H1 (cell line): Measurements from ENCODE around the gene MYOC. TPM values are rescaled to one million over a fixed set of nuclear protein-coding genes. Genes with fewer than 3 reads are reported as not detected.

Experiments
- CTCF ChIA-PET: fragments of 300-600 bp; sonication (Branson Sonifier 250); formaldehyde crosslinking; loops from one replicate; lab custom pipeline; 2021; ENCODE audit not compliant: partially characterized antibody; lab: Charles Lee
- POLR2A ChIA-PET: fragments of 300-600 bp; sonication (Branson Sonifier 250); formaldehyde crosslinking; loops from one replicate; lab custom pipeline; 2021; ENCODE audit warnings: inconsistent platforms; ENCODE audit not compliant: partially characterized antibody; lab: Charles Lee
- DNase-seq, 2 experiments: peaks; one replicate each; pipeline versions ENCODE4 v3.0.0 to v3.0.0-alpha.2; 2010 to 2022; ENCODE audit warnings: low spot score in 2 of 2, low read depth in 1 of 2, mixed read lengths in 1 of 2
- FAIRE-seq: peaks from 2 replicates; lab custom pipeline; 2011; peaks lifted over from hg19 to GRCh38; lab: Jason Lieb, UNC
- H2AFZ ChIP-seq: 2 replicates; pipeline ENCODE4 v1.8.1; 2012; ENCODE audit warnings: low read length, inconsistent platforms
- H2AK5ac ChIP-seq: 2 replicates; pipeline ENCODE4 v1.6.1; 2013; ENCODE audit warnings: low read depth, low read length
- H2BK120ac ChIP-seq: replicated peaks from 2 replicates; pipeline ENCODE3; 2013; ENCODE audit warnings: low read depth, low read length, inconsistent platforms
- H2BK12ac ChIP-seq: 2 replicates; pipeline ENCODE4 v1.6.1; 2013; ENCODE audit warnings: low read depth, low read length
- H2BK15ac ChIP-seq: 2 replicates; pipeline ENCODE4 v1.6.1; 2013; ENCODE audit warnings: low read length
- H2BK20ac ChIP-seq: 2 replicates; pipeline ENCODE4 v1.6.1; 2013; ENCODE audit warnings: low read length
- H2BK5ac ChIP-seq: 2 replicates; pipeline ENCODE4 v1.6.1; 2013; ENCODE audit warnings: low read depth, low read length
- H3K14ac ChIP-seq: 2 replicates; pipeline ENCODE4 v1.6.1; 2013; ENCODE audit warnings: inconsistent platforms; ENCODE audit not compliant: insufficient read length
- H3K18ac ChIP-seq: 2 replicates; pipeline ENCODE4 v1.6.1; 2013; ENCODE audit warnings: low read length; ENCODE audit errors: extremely low read depth
- H3K23ac ChIP-seq: 2 replicates; pipeline ENCODE4 v1.6.1; 2013; ENCODE audit warnings: inconsistent platforms; ENCODE audit not compliant: insufficient read length
- H3K23me2 ChIP-seq: 2 replicates; pipeline ENCODE4 v1.6.1; 2013; ENCODE audit warnings: low read depth, low read length
- H3K27ac ChIP-seq: 2 replicates; pipeline ENCODE4 v1.6.1; 2011; ENCODE audit warnings: low read depth, low read length, inconsistent platforms
- H3K27me3 ChIP-seq, 4 experiments: replicated peaks in 1 of 4; 1 replicate in 1 of 4; 2 replicates in 3 of 4; pipeline versions ENCODE4 v1.6.1 to v1.8.1; 2011 to 2013; ENCODE audit warnings: low read length in 3 of 4, mild to moderate bottlenecking in 3 of 4, inconsistent platforms in 2 of 4, mixed read lengths in 2 of 4, moderate library complexity in 1 of 4; ENCODE audit not compliant: control insufficient read depth in 3 of 4, insufficient read depth in 3 of 4; ENCODE audit errors: extremely low read depth in 1 of 4
- H3K36me3 ChIP-seq, 4 experiments: 2 replicates each; pipeline versions ENCODE4 v1.6.1 to v1.8.1; 2011 to 2013; ENCODE audit warnings: mild to moderate bottlenecking in 4 of 4, low read length in 3 of 4, moderate library complexity in 2 of 4, control low read depth in 1 of 4, inconsistent platforms in 1 of 4; ENCODE audit not compliant: insufficient read depth in 4 of 4, control insufficient read depth in 2 of 4
- H3K4ac ChIP-seq: replicated peaks from 2 replicates; pipeline ENCODE3; 2013; ENCODE audit warnings: low read length, low read depth, mixed read lengths, inconsistent platforms; ENCODE audit not compliant: insufficient read length
- H3K4me1 ChIP-seq, 4 experiments: replicated peaks in 1 of 4; 1 replicate in 1 of 4; 2 replicates in 3 of 4; pipeline versions ENCODE4 v1.6.1 to v1.8.1; 2011 to 2013; ENCODE audit warnings: low read length in 3 of 4, inconsistent platforms in 2 of 4, mixed read lengths in 1 of 4; ENCODE audit not compliant: insufficient read depth in 4 of 4, control insufficient read depth in 3 of 4
- H3K4me2 ChIP-seq, 2 experiments: 2 replicates each; pipeline versions ENCODE4 v1.6.1 to v1.8.1; 2011 to 2013; ENCODE audit warnings: low read depth in 2 of 2, low read length in 2 of 2, control low read depth in 1 of 2, inconsistent platforms in 1 of 2, mild to moderate bottlenecking in 1 of 2; ENCODE audit not compliant: insufficient read depth in 1 of 2
- H3K4me3 ChIP-seq, 4 experiments: fragments of 200-600, 300-600 bp in 1 of 4; sonication (generic), shearing (Covaris generic), sonication (Bioruptor Twin) in 1 of 4; 2 replicates each; pipeline versions ENCODE4 v1.5.1 to v1.8.1; 2011 to 2016; ENCODE audit warnings: low read length in 4 of 4, low read depth in 3 of 4, control low read depth in 2 of 4, inconsistent platforms in 2 of 4, mild to moderate bottlenecking in 2 of 4, mixed read lengths in 1 of 4, moderate library complexity in 1 of 4; ENCODE audit not compliant: insufficient read depth in 2 of 4; ENCODE audit errors: extremely low read depth in 1 of 4
- H3K56ac ChIP-seq: replicated peaks from 2 replicates; pipeline ENCODE3; 2013; ENCODE audit warnings: low read depth, mild to moderate bottlenecking, mixed read lengths, low read length, inconsistent platforms; ENCODE audit not compliant: insufficient read length
- H3K79me1 ChIP-seq: 2 replicates; pipeline ENCODE4 v1.6.1; 2013; ENCODE audit warnings: low read depth, low read length, control low read depth
- H3K79me2 ChIP-seq, 2 experiments: 2 replicates each; pipeline versions ENCODE4 v1.6.1 to v1.8.1; 2012 to 2013; ENCODE audit warnings: low read length in 2 of 2, mild to moderate bottlenecking in 2 of 2, inconsistent platforms in 1 of 2; ENCODE audit not compliant: insufficient read depth in 2 of 2, control insufficient read depth in 1 of 2
- H3K9ac ChIP-seq, 4 experiments: replicated peaks in 1 of 4; 1 replicate in 1 of 4; 2 replicates in 3 of 4; pipeline versions ENCODE4 v1.6.1 to v1.8.1; 2011 to 2013; ENCODE audit warnings: low read depth in 3 of 4, low read length in 3 of 4, control low read depth in 2 of 4, mild to moderate bottlenecking in 2 of 4, moderate library complexity in 2 of 4, inconsistent platforms in 1 of 4; ENCODE audit errors: extremely low read depth in 1 of 4
- H3K9me3 ChIP-seq, 2 experiments: 2 replicates each; pipeline versions ENCODE4 v1.6.1 to v1.8.1; 2012 to 2013; ENCODE audit warnings: mild to moderate bottlenecking in 2 of 2, moderate library complexity in 2 of 2, control low read depth in 1 of 2, inconsistent platforms in 1 of 2, low read depth in 1 of 2, low read length in 1 of 2, mixed read lengths in 1 of 2; ENCODE audit not compliant: insufficient read depth in 2 of 2
- H4K20me1 ChIP-seq, 2 experiments: replicated peaks in 1 of 2; 2 replicates each; pipeline versions ENCODE3 to v1.8.1; 2011 to 2013; ENCODE audit warnings: inconsistent platforms in 2 of 2, low read length in 2 of 2, mild to moderate bottlenecking in 1 of 2; ENCODE audit not compliant: insufficient read depth in 2 of 2, control insufficient read depth in 1 of 2
- H4K5ac ChIP-seq: 2 replicates; pipeline ENCODE4 v1.6.1; 2013; ENCODE audit warnings: low read length, low read depth, mixed read lengths, inconsistent platforms; ENCODE audit not compliant: insufficient read length
- H4K8ac ChIP-seq: 2 replicates; pipeline ENCODE4 v1.8.0; 2013; ENCODE audit warnings: mild to moderate bottlenecking, moderate library complexity, low read length, inconsistent platforms; ENCODE audit not compliant: insufficient read depth; ENCODE audit errors: extremely low read depth
- H4K91ac ChIP-seq: replicated peaks from 2 replicates; pipeline ENCODE3; 2013; ENCODE audit warnings: low read length, mixed read lengths, inconsistent platforms; ENCODE audit not compliant: insufficient read length
- BCL11A ChIP-seq, 2 experiments: IDR thresholded peaks; one replicate each; pipeline ENCODE4 v1.6.1; 2011; ENCODE audit warnings: low read depth in 2 of 2, low read length in 2 of 2, mild to moderate bottlenecking in 2 of 2
- CBX8 ChIP-seq: fragments of 300-800, 300-1000 bp; sonication (generic); IDR thresholded peaks from 2 replicates; pipeline ENCODE4 v1.7.1; 2016; ENCODE audit warnings: low read depth, low read length, borderline replicate concordance
- CHD1 ChIP-seq: IDR thresholded peaks from 2 replicates; pipeline ENCODE4 v1.6.1; 2012; ENCODE audit warnings: low read depth, low read length, improper control_type of control experiment
- CREB1 ChIP-seq: IDR thresholded peaks from 2 replicates; pipeline ENCODE4 v1.6.1; 2012; ENCODE audit warnings: inconsistent platforms
- EZH2 ChIP-seq: fragments of 200-600 bp; sonication (generic); IDR thresholded peaks from 2 replicates; pipeline ENCODE4 v1.7.1; 2012; ENCODE audit warnings: low read depth, mild to moderate bottlenecking, moderate library complexity, low read length, inconsistent platforms; ENCODE audit not compliant: severe bottlenecking
- GTF2F1 ChIP-seq: IDR thresholded peaks from 2 replicates; pipeline ENCODE4 v1.6.1; 2012; ENCODE audit warnings: low read depth, low read length, improper control_type of control experiment, borderline replicate concordance
- JUND ChIP-seq: IDR thresholded peaks from 2 replicates; pipeline ENCODE4 v1.6.1; 2011; ENCODE audit warnings: mild to moderate bottlenecking, improper control_type of control experiment, low read length
- KDM4A ChIP-seq: IDR thresholded peaks from one replicate; pipeline ENCODE4 v1.7.1; 2012; ENCODE audit warnings: low read depth, mild to moderate bottlenecking, moderate library complexity, low read length, inconsistent platforms; ENCODE audit not compliant: severe bottlenecking
- KDM5A ChIP-seq: fragments of 200-600 bp; IDR thresholded peaks from 2 replicates; pipeline ENCODE4 v1.7.1; 2012; ENCODE audit warnings: mild to moderate bottlenecking, low read length, inconsistent platforms, mixed read lengths
- RFX5 ChIP-seq: IDR thresholded peaks from 2 replicates; pipeline ENCODE4 v1.6.1; 2011; ENCODE audit warnings: low read depth, low read length, improper control_type of control experiment, borderline replicate concordance
- TAF7 ChIP-seq: optimal IDR thresholded peaks from 2 replicates; pipeline ENCODE3; 2011; ENCODE audit warnings: low read depth, mild to moderate bottlenecking, inconsistent platforms, low read length, moderate library complexity, borderline replicate concordance
- TCF12 ChIP-seq: IDR thresholded peaks from 2 replicates; pipeline ENCODE4 v1.6.1; 2011; ENCODE audit warnings: low read depth, mild to moderate bottlenecking, low read length
- YY1 ChIP-seq: IDR thresholded peaks from 2 replicates; pipeline ENCODE4 v1.6.1; 2011; ENCODE audit warnings: low read depth, mild to moderate bottlenecking, low read length
- WGBS, 2 experiments: shearing (Covaris generic) in 1 of 2; methylation state at CpG; one replicate each; pipeline versions ENCODE4 v1.1.6 to v1.1.7; 2013 to 2015; ENCODE audit warnings: low lambda C conversion rate in 2 of 2, mixed read lengths in 2 of 2, inconsistent platforms in 1 of 2, low coverage in 1 of 2, missing lambda C conversion rate in 1 of 2; ENCODE audit not compliant: insufficient replicate concordance in 2 of 2, insufficient coverage in 1 of 2, insufficient read length in 1 of 2; ENCODE audit errors: extremely low coverage in 1 of 2, missing lambda C conversion rate in 1 of 2; 5-methylcytosine and 5-hydroxymethylcytosine counted together
- polyA plus RNA-seq, 7 experiments: library from polyadenylated mRNA; depleted of rRNA in 3 of 7; stranded (reverse) in 5 of 7; unstranded in 2 of 7; fragments of >200 nt in 5 of 7; fragments of 200-250 nt in 2 of 7; gene quantifications; 1 replicate in 5 of 7; 2 replicates in 1 of 7; 4 replicates in 1 of 7; pipeline versions ENCODE4 v1.2.1 to v1.2.3, GENCODE V29; 2011 to 2013; ENCODE audit warnings: missing spikeins in 2 of 7, mixed read lengths in 2 of 7
- total RNA-seq: library from RNA; stranded (reverse); fragmentation: NEBNext Ultra II Directional; extraction: Animal tissue kit (Norgen Biotek cat#: 25700); gene quantifications from 2 replicates; pipeline ENCODE4 v1.2.1, GENCODE V29; 2021
- TF ChIP-seq, protein P1 (sequence below): IDR thresholded peaks from 2 replicates; pipeline ENCODE4 v1.6.1; 2012; ENCODE audit warnings: inconsistent platforms

The MYOC gene
- total and polyA plus RNA-seq, 2 of the 8 experiments (the other 6 are each of a cell fraction or from before 2014, with no cell fraction given): not detected

- no peak overlapping the region for H2BK120ac ChIP-seq
- H3K14ac ChIP-seq: no peak overlapping the region
- no peak for DNase-seq
- no peak overlapping the region for H3K23ac ChIP-seq
- no peak overlapping the region for H2BK5ac ChIP-seq
- no peak overlapping the region for H3K27ac ChIP-seq
- no peak overlapping the region for H2BK12ac ChIP-seq
- no peak overlapping the region for H3K56ac ChIP-seq
- H3K23me2 ChIP-seq: no peaks in the 10 kb centered on the region
- WGBS, 2 experiments: 86% methylated on average over 2 of the region's 2 CpGs; no CpG with 5 or more reads in 1 of the 2 experiments
- no peaks in the 10 kb centered on the region for H3K36me3 ChIP-seq
- H2BK20ac ChIP-seq: no peak overlapping the region
- H3K18ac ChIP-seq: no peak overlapping the region
- no peak overlapping the region for H3K4me2 ChIP-seq
- no peak for FAIRE-seq
- H3K9ac ChIP-seq: no peak overlapping the region
- H4K91ac ChIP-seq: no peak overlapping the region
- peaks cover 0 to under 1% (median 0%) of the 10 kb centered on the region in 4 experiments; a peak in 2 of 7 replicates for H3K4me1 ChIP-seq
- no peaks in the 10 kb centered on the region for H3K79me1 ChIP-seq
- no peak overlapping the region for H4K5ac ChIP-seq
- CTCF ChIA-PET: interaction anchor here (0.6 to 3.0 kb wide), 4 partner anchors 9 to 16 kb away, joined by 3 to 14 read pairs (median 3); no protein-coding TSS in a partner anchor
- no peaks in the 10 kb centered on the region for H3K9me3 ChIP-seq
- no peak overlapping the region for H2AFZ ChIP-seq
- no peak overlapping the region; the same call in 1 of the 2 replicates for H4K8ac ChIP-seq
- H2AK5ac ChIP-seq: no peak overlapping the region
- H4K20me1 ChIP-seq: no peaks in the 10 kb centered on the region
- H3K27me3 ChIP-seq: no peaks in the 10 kb centered on the region
- no peak overlapping the region for H3K4me3 ChIP-seq
- H2BK15ac ChIP-seq: no peak overlapping the region
- POLR2A ChIA-PET: interaction anchor here (0.8 to 1.5 kb wide), 2 partner anchors 9 to 82 kb away, joined by 3 to 5 read pairs; no protein-coding TSS in a partner anchor
- no peak overlapping the region for H3K4ac ChIP-seq
- H3K79me2 ChIP-seq: no peaks in the 10 kb centered on the region
- no peak for TF ChIP-seq RFX5
- no peak for TF ChIP-seq CREB1
- TF ChIP-seq CHD1: no peak
- TF ChIP-seq, protein P1, sequence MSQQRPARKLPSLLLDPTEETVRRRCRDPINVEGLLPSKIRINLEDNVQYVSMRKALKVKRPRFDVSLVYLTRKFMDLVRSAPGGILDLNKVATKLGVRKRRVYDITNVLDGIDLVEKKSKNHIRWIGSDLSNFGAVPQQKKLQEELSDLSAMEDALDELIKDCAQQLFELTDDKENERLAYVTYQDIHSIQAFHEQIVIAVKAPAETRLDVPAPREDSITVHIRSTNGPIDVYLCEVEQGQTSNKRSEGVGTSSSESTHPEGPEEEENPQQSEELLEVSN: no peak
- no peak for TF ChIP-seq KDM5A
- TF ChIP-seq KDM4A: no peak
- no peak for TF ChIP-seq EZH2
- no peak for TF ChIP-seq CBX8
- no peak for TF ChIP-seq GTF2F1
- no peak for TF ChIP-seq JUND
- TF ChIP-seq TAF7: no peak
- TF ChIP-seq TCF12: no peak
- TF ChIP-seq YY1: no peak
- no peak for TF ChIP-seq BCL11A (IDR thresholded peaks at IDR 0.05; ENCODE audit: low read depth in 2 of 2, low read length in 2 of 2)
Measured at GRCh38 chr1:171635661-171636060, 16.8 kb downstream of the MYOC start.
